Fibroblast of skin of back (primary cell): ENCODE measurements around the gene PLEKHH1.
A peak's percentile ranks its signal among the peaks of the same experiment; 100 is the strongest.
"Not testable (repeated sequence)": the region's sequence is repeated elsewhere in the genome, so short reads cannot be mapped to it uniquely, and the experiment has no call there.

Source experiments
- DNase-seq: peaks from one replicate; pipeline ENCODE4 v3.0.0-alpha.2; 2013

The PLEKHH1 gene

GRCh38 chr14:67536087-67536486, 3.0 kb downstream of the PLEKHH1 start:
- DNase-seq = no peak

GRCh38 chr14:67537736-67538135, 4.6 kb downstream of the PLEKHH1 start:
- DNase-seq = no peak

GRCh38 chr14:67538501-67538900, 5.4 kb downstream of the PLEKHH1 start:
- no peak for DNase-seq

GRCh38 chr14:67539116-67539515, 6.0 kb downstream of the PLEKHH1 start:
- DNase-seq = no peak

- no peak for DNase-seq
Measured at GRCh38 chr14:67541448-67542387, 8.6 kb downstream of the PLEKHH1 start.

GRCh38 chr14:67542620-67543019, 9.5 kb downstream of the PLEKHH1 start:
- DNase-seq = not testable (repeated sequence)

GRCh38 chr14:67544590-67544989, 11.5 kb downstream of the PLEKHH1 start:
- DNase-seq = no peak

GRCh38 chr14:67547224-67547780, 14.2 kb downstream of the PLEKHH1 start:
- no peak for DNase-seq

- DNase-seq = no peak
Measured at GRCh38 chr14:67549734-67550133, 16.6 kb downstream of the PLEKHH1 start.

GRCh38 chr14:67551123-67551522, 18.0 kb downstream of the PLEKHH1 start:
- no peak for DNase-seq

GRCh38 chr14:67551940-67552339, 18.9 kb downstream of the PLEKHH1 start:
- no peak for DNase-seq

- no peak for DNase-seq
Measured at GRCh38 chr14:67553547-67553946, 20.5 kb downstream of the PLEKHH1 start.

GRCh38 chr14:67554341-67554740, 21.3 kb downstream of the PLEKHH1 start:
- no peak for DNase-seq

- DNase-seq = no peak
Measured at GRCh38 chr14:67555518-67556090, 22.5 kb downstream of the PLEKHH1 start.

GRCh38 chr14:67556671-67557070, 23.6 kb downstream of the PLEKHH1 start:
- no peak for DNase-seq

- peak; percentile 23 for DNase-seq
Measured at GRCh38 chr14:67557118-67557517, 24.0 kb downstream of the PLEKHH1 start.

GRCh38 chr14:67557656-67558055, 24.6 kb downstream of the PLEKHH1 start:
- DNase-seq = no peak

- DNase-seq = no peak
Measured at GRCh38 chr14:67559639-67560038, 26.5 kb downstream of the PLEKHH1 start.

GRCh38 chr14:67562025-67562775, 29.1 kb downstream of the PLEKHH1 start:
- DNase-seq = no peak

GRCh38 chr14:67562776-67563150, 29.7 kb downstream of the PLEKHH1 start:
- no peak for DNase-seq

- no peak for DNase-seq
Measured at GRCh38 chr14:67564236-67564635, 31.1 kb downstream of the PLEKHH1 start.

GRCh38 chr14:67566908-67567307, 33.8 kb downstream of the PLEKHH1 start:
- DNase-seq = no peak

- no peak for DNase-seq
Measured at GRCh38 chr14:67567654-67568053, 34.6 kb downstream of the PLEKHH1 start.
